SHP77 treated with DMSO at 0.1 percent for 48 hours (cell line): ENCODE measurements around the gene JARID2.
A peak's percentile ranks its signal among the peaks of the same experiment; 100 is the strongest.

Experiments
- DNase-seq: peaks from one replicate; lab custom pipeline; 2025; lab: John Stamatoyannopoulos, UW

JARID2 gene

DNA sequence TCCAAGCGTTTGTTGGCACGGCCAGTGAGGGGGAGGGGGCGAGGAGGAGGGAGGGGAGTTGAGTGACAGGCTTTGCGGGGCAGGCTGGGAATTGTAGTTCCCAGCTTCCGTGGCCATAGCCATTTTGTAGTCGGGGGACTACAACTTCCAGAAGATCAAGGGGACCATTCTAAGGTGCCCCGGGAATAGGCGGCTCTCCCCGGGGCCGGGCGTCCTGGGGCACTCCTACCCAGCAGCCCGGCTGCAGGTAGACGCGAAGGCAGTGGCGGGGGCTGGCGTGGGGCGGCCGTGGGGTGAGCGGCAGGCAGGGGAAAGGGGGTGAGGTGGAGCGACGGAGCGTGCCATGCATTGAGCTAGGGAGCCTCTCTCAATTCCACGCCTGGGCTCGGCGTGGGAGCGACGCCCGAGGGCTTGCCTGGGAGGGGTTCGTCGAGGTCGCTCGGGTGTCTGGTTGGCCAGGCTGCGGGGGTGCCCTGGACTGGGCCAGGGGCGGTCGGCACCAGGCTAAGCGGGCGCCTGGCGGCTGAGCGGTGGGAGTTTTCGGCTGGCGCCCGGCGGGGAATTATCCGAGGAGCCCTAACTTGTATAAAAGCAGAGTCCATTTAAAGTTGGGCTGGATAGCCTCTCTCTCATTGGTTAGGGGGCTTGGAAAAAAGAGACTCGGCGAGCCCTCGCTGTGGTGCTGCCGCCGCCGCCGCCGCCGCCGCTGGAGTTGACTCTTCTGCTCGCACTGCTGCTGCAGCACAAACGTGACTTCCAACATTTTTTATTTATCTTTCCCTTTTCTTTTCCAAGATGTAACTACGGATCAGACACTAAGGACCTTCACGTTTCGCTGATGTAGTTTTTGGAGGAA is at the start of gene JARID2:
JARID2 (plus strand) TSS at position 709 of the 856 bp plus-strand sequence. CDS start 471 bp downstream, outside the sequence.
- peak; percentile 87 for DNase-seq

DNA sequence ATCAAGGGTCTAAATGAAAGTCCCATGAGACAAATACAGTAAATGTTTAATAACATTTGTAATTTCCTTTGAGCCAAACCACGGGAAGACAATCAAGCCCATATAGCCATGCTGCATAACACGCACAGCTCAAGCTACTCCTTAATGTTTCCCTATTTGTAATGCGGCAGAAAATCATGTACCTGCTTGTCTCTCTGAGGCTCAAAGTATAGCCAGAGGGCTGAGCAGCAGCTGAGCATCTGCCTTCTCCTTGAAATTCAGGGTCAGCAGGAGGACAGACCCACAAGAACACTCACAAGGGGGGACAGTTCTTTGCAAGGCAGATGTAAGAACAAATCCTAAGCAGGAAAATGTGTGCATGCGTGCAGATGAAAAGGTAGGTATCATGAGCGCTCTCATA is 45.8 kb upstream of the JARID2 start:
- DNase-seq = no peak

DNA sequence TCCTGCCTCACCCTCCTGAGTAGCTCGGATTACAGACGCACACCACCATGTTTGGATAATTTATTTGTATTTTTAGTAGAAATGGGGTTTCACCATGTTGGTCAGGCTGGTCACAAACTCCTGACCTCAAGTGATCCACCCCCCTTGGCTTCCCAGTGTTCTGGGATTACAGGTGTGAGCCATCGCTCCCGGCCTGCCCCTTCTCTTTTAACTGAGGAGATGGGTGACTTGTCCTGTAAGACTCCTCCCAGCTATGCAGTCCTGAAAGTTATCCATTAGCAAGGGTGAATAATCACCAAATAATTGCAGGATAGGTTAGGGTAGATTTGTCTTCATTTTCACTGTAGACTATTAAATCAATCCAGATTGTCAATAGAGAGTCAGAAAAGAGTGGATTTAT is 40.5 kb upstream of the JARID2 start:
- DNase-seq = no peak

DNA sequence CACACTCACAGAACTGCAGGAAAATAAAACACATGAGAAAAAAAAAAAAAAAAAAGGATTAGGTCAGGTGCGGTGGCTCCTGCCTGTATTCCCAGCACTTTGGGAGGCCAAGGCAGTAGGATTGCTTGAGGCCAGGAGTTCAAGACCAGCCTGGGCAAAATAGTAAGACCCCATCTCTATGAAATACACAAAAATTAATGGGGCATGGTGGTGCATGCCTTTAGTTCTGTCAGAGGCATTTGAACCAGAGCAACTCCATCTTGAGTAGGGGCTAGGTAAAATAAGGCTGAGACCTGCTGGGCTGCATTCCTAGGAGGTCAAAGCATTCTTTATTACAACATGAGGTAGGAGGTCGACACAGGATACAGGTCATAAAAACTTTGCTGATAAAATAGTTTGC is 39.0 kb upstream of the JARID2 start:
- DNase-seq = no peak

DNA sequence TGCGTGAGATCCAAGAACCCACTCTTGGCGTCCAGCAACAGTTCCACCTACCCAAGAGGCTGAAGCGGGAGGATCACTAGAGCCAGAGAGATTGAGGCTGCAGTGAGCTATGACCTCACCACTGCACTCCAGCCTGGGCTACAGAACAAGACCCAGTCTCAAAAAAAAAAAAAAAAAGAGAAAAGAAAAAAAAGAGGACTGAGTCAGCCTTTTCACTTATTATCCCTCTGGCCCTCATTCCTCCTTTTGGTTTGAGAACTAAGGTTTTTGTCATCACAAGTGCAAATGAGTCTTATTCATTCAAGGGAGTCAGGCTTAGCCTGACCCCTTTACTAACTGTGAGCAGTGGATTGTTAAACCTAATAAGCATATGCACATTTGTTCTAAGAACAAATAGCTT is 37.9 kb upstream of the JARID2 start:
- no peak for DNase-seq

DNA sequence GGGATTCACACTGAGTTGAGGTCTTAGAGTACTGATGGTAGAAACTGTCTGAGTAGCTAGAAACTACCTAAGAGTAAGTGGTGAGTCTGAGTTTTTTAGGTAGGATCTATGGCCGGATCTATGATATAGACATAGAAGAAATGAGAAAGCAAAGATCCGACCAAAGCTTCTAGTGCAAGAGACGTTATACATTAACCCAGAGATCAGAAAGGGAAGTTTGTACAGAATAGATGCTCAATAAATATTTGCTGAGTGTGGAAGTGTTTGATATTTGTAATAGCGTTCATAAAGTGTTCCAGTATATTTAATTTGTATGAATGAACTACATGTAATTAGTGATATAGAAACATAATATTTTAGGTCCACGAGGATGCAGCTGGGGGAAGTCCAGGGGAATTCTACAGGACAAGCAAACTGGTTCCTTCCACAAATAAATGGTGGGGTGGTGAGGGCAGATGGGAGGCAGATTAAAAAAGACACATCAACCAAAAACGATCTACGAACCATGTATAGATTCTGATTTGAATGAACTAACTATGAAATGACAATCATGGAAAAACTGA is 31.9 kb upstream of the JARID2 start:
- DNase-seq = no peak

DNA sequence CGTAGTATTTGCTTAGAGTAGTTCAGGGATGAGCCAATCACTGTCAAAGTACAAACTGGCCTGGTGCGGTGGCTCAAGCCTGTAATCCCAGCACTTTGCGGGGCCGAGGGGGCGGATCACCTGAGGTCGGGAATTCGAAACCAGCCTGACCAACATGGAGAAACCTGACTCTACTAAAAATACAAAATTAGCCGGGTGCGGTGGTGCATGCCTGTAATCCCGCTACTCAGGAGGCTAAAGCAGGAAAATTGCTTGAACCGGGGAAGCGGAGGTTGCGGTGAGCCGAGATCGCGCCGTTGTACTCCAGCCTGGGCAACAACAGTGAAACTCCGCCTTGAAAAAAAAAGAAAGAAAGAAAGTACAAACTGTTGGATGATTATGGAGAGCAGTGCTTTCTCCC is 27.5 kb upstream of the JARID2 start:
- DNase-seq = no peak

DNA sequence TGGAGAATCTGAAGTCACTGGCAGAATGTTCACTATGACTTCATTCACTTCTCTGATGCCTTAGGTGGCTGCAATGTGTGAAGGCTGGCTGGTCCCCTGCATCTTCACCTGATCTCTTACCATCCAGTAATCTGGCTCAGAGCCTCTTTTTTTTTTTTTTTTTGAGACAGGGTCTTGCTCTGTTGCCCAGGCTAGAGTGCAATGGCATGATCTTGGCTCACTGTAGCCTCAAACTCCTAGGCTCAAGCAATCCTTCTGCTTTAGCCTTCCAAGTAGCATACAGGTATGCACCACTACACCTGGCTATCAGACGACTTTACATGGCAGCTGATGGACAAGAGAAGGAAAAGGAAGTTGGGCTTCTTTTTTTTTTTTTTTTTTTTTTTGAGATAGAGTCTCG is 25.8 kb upstream of the JARID2 start:
- no peak for DNase-seq

DNA sequence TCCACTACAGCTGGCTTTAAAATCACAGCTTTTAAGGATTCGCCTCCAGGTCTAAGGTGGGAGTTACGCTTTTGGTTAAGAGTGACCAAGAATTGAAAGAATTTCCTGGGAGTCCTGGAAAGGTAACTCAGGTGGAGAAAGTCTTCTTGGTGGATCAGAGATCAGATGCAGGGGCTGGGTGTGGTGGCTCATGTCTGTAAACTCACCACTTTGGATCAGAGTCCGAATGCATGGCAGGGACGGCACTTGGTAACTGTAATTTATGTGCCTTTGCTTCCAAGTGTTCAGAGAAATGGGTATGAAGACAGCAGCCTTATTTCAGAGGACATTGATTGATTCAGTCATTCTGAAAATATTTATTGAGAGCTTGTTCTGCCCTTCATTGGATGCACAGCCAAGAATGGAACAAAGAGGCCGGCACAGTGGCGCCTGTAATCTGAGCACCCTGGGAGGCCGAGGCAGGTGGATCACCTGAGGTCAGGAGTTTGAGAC is 18.0 kb upstream of the JARID2 start:
- DNase-seq = no peak

DNA sequence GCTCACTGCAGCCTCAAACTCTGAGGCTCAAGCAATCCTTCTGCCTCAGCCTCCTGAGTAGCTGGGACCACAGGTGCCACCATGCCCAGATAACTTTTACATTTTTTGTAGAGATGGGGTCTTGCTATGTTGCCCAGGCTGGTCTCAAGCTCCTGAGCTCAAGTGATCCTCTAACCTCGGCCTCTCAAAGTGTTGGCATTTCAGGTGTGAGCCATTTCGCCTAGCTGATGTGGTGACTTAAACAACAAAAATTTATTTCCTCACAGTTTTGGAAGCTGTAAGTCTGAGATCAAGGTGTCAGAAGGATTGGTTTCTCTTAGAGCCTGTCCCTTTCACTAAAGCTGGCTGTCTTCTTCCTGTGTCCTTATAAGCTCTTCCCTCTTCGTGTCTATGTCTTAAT is 15.0 kb upstream of the JARID2 start:
- no peak for DNase-seq

DNA sequence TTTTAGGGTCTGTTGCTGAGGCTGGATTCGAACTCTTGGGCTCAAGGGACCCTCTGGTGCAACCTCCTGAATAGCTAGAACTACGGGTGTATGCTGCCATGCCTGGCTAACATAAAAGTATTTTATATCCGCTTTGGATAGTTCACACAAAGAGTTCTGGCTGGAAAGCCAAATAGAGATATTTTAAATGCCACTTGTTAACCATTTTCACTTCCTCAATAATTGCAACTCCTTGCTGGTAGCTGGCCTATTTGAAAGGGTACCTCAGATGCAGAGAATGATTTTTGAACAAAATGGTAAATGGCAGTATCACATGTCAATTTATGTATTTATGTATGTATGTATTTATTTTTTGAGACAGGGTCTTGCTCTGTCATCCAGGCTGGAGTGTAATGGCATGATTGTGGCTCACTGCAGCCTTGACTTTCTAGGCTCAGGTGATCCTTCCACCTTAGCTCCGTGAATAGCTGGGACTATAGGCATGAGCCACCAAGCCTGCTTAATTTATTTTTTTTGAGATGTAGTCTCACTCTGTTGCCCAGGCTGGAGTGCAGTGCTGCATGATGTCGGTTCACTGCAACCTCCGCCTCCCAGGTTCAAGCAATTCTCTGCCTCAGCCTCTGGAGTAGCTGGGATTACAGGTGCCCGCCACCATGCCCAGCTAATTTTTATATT is 12.9 kb upstream of the JARID2 start:
- DNase-seq = no peak

DNA sequence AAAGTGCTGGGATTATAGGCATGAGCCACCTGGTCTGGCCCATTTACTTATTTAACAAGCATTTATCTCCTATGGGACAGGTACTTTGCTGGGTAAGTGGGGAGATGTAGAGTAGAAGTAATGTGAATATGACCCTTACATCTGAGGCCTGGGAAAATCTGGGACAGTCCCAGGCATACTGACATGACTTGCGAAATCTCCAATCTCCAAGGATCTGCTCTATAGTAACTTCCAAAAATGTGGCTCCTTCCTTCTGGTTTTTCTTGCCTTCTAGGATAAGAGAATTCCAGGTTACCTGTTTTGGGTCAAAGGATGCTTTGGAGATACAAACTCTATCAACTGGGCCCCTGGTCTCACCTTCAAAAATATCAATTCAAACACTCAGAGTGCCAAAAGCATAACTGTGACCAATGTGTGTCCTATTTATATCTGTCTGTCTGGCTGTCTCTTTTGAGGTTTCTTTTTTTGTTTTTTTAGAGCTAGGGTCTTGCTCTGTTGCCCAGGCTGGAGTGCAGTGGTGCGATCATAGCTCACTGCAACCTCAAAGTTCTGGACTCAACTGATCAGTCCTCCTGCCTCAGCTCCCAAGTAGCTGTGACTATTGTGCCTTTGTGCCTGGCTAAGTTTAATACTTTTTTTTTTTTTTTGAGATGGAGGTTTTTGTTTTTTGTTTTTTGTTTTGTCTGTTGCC is 11.7 kb upstream of the JARID2 start:
- DNase-seq = no peak

DNA sequence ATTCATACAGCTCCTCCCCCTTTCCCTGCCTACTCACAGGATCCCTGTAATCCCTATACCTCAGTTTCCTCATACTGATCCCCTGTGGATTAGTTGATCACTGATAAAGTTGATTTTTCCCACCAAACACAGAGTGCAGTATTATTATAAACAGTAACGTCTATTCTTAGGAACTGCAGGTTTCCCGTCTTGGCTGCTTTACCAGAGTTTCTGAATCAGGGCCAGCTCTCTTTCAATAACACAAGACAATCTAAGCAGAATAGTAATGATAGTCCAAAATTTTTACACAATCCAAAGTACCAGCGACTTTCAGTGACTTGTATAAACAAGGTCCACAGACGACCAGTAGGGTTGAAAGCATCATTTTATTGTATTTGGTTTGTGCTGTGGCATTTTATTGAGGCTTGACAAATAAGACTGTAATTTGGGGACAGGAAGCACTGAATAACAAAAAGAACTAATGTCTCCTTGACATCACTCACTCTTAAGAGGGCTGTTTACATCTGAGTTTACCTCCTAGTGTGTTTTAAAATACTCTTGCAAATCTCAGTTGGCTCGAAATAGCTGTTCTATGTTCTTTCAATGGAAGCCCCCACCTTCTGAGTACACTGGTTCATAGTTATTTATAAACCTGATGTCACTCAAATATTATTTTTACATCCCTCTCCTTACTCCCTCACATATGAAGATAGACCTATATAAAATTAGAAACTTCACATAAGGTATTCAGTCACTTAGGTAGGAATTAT is 6.1 kb upstream of the JARID2 start:
- no peak for DNase-seq

DNA sequence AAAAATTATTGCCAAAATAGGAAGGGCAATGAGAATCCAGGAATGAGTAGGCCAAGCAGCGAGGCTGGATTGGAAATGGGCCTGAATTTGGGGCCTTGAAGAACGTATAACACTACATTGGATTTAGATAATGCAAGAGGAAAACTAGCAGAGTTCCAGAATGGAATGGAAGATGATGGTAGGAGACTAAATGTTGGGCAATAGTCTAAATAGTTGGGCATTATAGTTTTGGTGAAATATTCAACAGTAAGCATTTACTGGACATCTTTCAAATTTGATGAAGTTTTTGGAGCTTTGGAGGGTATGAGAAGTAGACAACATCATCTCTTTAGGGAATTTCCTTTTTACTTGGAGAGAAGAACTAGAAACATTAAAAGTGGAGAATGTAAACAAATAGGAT is 3.4 kb upstream of the JARID2 start:
- no peak for DNase-seq

DNA sequence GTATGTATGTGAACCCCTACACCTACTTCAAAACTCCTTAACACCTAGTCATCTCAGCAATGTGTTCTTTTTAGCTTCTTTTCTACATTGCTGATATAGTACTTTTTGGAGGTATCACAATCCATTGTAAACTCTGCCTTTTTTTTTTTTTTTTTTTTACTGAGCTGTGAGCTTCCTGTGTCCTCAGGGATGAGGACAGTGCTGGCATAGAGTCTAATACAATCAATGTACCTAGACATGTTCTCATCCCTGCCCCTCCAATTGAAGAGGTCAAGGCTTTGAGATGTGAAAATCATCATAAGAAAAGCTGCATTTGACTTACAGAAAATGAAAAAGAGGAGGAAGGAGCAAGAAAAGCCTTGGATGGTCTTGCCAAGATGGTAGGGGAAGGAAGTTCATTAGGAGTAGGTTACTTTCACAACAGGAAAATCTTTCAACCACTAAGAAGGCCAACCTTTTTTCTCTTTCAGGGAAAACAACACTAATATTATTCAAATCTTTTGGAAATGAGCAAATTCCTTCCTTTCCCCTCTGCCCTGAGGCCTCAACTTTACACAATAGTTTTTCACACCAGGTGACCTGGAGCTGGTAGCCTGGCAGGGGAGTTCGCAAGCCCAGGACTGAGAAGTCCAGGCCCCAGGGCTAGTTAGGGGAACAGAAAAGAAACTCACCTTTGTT is 2.8 kb upstream of the JARID2 start:
- no peak for DNase-seq

DNA sequence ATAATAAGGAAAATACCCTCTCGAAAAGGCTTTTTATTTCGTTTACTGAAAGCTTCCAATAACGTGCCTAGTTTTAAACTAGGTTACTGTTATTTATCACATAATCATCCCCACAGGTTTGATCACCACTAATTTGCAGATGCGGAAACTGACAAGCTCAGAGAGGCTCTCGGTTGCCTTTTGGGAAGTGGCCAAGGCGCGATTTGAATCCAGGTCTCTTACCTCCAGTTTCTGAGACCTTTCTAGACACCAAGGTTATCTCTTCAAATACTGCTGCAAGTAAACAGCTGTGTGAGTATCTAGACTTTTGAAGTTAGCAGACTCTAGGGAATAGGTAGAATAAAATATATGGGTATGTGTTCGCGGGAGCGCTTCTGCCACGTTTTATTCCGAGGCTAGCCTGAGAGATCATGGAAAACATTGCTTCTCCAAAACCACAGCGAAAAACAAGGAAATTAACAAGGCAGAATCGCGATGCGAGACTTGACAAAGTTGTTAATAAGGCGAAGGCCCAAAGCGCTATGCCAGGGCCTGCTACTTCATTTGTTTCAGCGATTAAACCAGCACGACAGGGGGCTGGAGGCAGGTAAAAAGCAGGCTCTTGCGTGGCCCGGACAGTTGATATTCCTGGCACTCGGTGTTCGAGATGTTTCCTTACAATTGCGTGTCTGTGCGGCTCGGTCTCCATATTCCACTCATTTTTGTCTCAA is 1.8 kb upstream of the JARID2 start:
- DNase-seq = no peak

DNA sequence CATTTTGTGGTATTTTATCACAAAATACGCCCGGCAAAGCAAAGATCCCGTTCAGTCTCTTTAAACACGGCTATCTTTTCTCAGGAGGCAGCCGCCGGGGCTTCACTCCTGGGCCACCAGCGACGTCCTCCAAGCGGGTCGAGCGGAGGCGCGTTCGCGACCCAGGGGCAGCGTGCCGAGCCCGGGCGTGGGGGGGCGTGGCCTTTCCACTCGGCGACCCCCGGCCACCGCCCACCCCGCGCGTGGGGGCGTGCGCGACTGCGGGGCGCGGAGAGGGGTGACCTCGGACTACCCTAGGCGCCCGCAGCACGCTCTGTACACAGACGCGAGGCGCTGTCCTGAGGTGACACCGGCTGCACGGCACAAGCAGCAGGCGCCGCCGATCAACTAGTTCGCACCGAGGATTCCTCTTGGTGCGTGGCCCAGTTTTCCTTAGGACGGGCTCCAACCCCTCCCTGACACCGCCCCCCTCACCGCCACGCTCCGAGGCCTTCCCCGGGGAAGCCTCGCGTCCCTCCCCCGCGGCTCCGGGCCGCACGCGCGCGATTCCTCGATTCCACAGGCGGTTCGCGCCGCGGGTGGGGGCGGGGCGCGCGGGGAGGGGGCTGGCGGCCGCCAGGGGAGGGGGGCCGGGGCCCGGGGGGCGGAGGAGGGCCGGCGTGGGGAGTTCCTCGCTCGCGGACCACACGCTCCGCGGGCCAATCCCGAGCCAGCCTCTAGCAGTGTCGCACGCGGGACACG is 1.1 kb upstream of the JARID2 start:
- DNase-seq = no peak

DNA sequence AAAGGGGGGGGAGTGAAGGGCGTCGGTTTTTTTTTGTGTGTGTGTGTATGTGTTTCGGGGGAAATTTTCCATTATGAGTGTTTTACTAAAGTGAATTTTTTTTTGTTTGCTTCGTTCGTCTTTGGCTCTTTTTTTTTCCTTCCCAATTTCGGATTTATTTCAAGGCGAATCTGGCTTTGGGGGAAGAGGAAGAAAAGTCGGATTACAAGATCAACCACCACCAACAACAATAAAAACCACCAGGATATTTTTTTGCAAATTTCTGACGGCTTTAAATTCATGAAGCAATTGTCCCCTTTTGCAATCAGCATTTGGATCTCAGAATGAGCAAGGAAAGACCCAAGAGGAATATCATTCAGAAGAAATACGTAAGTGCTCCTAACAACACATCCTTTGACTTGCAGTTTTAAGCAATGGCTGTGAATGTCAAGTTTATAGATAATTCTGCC is 372 bp downstream of the JARID2 start:
- DNase-seq = no peak

DNA sequence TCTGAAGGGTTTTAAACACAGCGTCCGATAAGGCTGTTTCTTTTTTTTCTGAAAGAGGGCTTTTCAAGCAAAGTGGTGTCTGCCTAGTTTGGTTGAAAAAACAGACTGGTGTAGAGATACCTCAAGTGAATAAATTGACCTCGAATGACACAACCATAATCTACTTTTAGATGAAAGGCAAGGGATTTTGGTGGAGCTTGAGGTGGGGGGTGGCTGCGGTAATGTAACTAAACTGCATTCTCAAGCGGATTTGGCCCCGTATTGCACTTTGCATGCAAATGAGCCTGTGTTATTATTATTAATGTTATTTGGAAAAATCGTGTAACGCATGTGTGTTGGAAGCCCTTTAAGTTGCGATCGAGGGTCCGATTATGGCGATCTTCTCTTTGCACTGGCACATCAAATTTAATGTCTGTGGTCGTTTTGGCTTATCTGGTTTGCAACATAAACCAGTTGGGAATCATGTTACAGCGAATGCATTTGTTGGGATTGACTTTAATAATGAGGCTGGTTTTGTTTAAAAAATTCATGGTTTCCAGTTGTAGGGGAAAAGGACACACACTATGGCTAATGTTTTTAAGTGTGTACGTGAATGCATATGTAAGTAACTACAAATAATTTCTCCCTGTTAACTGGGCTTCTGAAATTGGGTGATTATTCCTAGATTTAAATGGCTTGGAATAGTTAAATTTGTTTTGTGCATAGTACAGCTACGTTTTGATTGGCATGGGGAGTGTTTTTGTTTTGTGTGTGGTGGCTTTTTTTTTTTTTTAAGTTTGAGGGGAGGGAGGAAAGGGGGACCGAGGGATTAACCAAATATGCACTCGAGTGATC is 1.0 kb downstream of the JARID2 start:
- DNase-seq = no peak
